ENCODE results near the gene MSMO1. TPM values are rescaled to one million over a fixed set of nuclear protein-coding genes. Genes with fewer than 3 reads are reported as not detected.

MSMO1 gene
- total and polyA plus RNA-seq, 2 donors: 19.2 to 26.8 TPM

- DNase-seq (ENCODE audit: low read depth in 6 of 9, low spot score in 9 of 9): no peak
- over 99% methylated on average over 4 of the region's 4 CpGs for WGBS
- Histone ChIP-seq H3K27ac (ENCODE audit: low read depth in 1 of 2, low read length in 1 of 2) (no peak overlapping the region), H3K27me3 (ENCODE audit: control insufficient read depth in 2 of 2, insufficient read depth in 1 of 2, low read length in 1 of 2) (peaks cover 0 to 35% of the 10 kb centered on the region in 2 donors), H3K4me3 (ENCODE audit: low read length in 2 of 2) (no peak overlapping the region), H3K9me3 (ENCODE audit: control insufficient read depth in 2 of 2, insufficient read depth in 1 of 2, low read length in 1 of 2) (no peaks in the 10 kb centered on the region), H3K36me3 (ENCODE audit: control insufficient read depth in 2 of 2, insufficient read depth in 2 of 2, low read length in 1 of 2) (no peaks in the 10 kb centered on the region), H3K4me1 (ENCODE audit: control insufficient read depth in 2 of 2, insufficient read depth in 2 of 2, low read length in 2 of 2) (no peaks in the 10 kb centered on the region)
Measured at GRCh38 chr4:165385126-165385525, 57.7 kb downstream of the MSMO1 start.

DNA sequence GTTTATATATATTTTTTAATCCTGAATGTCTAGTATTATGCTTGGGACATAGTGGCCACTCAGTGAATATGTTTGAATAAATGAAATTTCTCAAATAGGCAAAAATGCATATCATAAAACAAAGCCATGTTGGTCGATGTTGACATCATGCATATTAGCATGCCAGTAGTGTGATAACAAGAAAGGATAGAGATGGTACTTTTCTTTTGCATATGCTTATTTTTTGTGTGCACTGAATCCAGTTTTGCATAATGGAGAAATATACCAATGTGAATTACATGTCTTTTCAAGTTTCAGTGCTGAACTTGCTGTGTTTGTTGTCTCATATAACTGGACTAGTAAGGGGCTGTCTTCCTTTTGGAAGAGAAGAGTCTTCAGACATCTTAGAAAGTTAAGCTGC, 58.9 kb downstream of the MSMO1 start:
- H3K9me3 ChIP-seq (ENCODE audit: control insufficient read depth in 2 of 2, insufficient read depth in 1 of 2, low read length in 1 of 2): no peaks in the 10 kb centered on the region
- H3K27me3 ChIP-seq (ENCODE audit: control insufficient read depth in 2 of 2, insufficient read depth in 1 of 2, low read length in 1 of 2): peaks cover 0 to 24% of the 10 kb centered on the region in 2 donors
- no peak for DNase-seq (ENCODE audit: low read depth in 6 of 9, low spot score in 9 of 9)
- no peak overlapping the region for H3K27ac ChIP-seq (ENCODE audit: low read depth in 1 of 2, low read length in 1 of 2)
- no peaks in the 10 kb centered on the region for H3K4me1 ChIP-seq (ENCODE audit: control insufficient read depth in 2 of 2, insufficient read depth in 2 of 2, low read length in 2 of 2)
- H3K4me3 ChIP-seq (ENCODE audit: low read length in 2 of 2): no peak overlapping the region
- H3K36me3 ChIP-seq (ENCODE audit: control insufficient read depth in 2 of 2, insufficient read depth in 2 of 2, low read length in 1 of 2): no peaks in the 10 kb centered on the region
- WGBS: 98% methylated on average over 1 of the region's 1 CpG

DNA sequence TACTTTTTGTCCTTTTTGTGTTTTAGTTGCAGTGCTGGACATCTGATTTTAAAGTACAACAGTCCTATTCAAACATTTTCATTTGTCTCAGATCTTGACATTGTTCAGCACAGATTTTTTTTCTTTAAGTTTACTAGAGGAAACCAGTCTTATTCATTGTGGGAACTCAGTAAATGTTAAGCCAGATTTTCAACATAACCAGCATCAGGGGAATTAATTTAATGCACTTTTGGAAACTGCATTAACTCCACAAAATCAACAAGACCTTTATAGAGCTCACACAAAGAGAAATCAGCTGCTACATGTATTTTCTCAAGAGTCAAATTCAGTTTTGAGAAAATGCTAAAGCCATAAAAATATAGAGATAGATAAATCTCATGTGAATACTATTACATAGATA, 61.3 kb downstream of the MSMO1 start:
- DNase-seq (ENCODE audit: low read depth in 6 of 9, low spot score in 9 of 9): no peak
- Histone ChIP-seq H3K4me3 (ENCODE audit: low read length in 2 of 2) (no peak overlapping the region), H3K4me1 (ENCODE audit: control insufficient read depth in 2 of 2, insufficient read depth in 2 of 2, low read length in 2 of 2) (no peaks in the 10 kb centered on the region), H3K9me3 (ENCODE audit: control insufficient read depth in 2 of 2, insufficient read depth in 1 of 2, low read length in 1 of 2) (no peaks in the 10 kb centered on the region), H3K36me3 (ENCODE audit: control insufficient read depth in 2 of 2, insufficient read depth in 2 of 2, low read length in 1 of 2) (no peaks in the 10 kb centered on the region), H3K27me3 (ENCODE audit: control insufficient read depth in 2 of 2, insufficient read depth in 1 of 2, low read length in 1 of 2) (peaks cover 0 to 11% of the 10 kb centered on the region in 2 donors), H3K27ac (ENCODE audit: low read depth in 1 of 2, low read length in 1 of 2) (no peak overlapping the region)

Other genes starting within 250 kb of the MSMO1 start
- 6.1 TPM for gene TMEM192, start 214.8 kb upstream of the MSMO1 start, total RNA-seq
- gene TMEM192, start 214.8 kb upstream of the MSMO1 start, polyA plus RNA-seq: 8.0 TPM
- 12.1 TPM for gene KLHL2, start 120.1 kb upstream of the MSMO1 start, total RNA-seq
- gene KLHL2, start 120.1 kb upstream of the MSMO1 start, polyA plus RNA-seq: 29.3 TPM
- gene CPE, start 51.3 kb downstream of the MSMO1 start, total RNA-seq: 52.3 TPM
- 94.5 TPM for gene CPE, start 51.3 kb downstream of the MSMO1 start, polyA plus RNA-seq

Data from thymus (tissue), 11 donors.